SK-N-SH (cell line): ENCODE data around the gene CDK6. TPM values are rescaled to one million over a fixed set of nuclear protein-coding genes. Genes with fewer than 3 reads are reported as not detected.

Experiments used
- CTCF ChIA-PET: fragments of 300-600, 350-600 bp; formaldehyde crosslinking; extraction: SDS; loops from one replicate; lab custom pipeline; 2021; lab: Yijun Ruan, JAX
- POLR2A ChIA-PET: fragments of 350-600 bp; sonication (Branson Sonifier 250); formaldehyde crosslinking; extraction: SDS; loops from one replicate; lab custom pipeline; 2020; ENCODE audit warnings: antibody characterized with exemption, inconsistent platforms; lab: Yijun Ruan, JAX
- DNase-seq: peaks from one replicate; pipeline ENCODE4 v3.0.0; 2012
- H2AFZ ChIP-seq: fragments of 200-600 bp; sonication (generic); 2 replicates; pipeline ENCODE4 v1.8.1; 2016; ENCODE audit warnings: antibody characterized with exemption, mild to moderate bottlenecking, low read depth
- H3F3A ChIP-seq: fragments of 200-600 bp; sonication (generic); replicated peaks from 2 replicates; pipeline ENCODE3; 2016; ENCODE audit warnings: antibody characterized with exemption, mild to moderate bottlenecking; ENCODE audit not compliant: insufficient read depth
- H3K27ac ChIP-seq, 2 experiments: fragments of 200-500 bp in 1 of 2; fragments of 200-600 bp in 1 of 2; sonication (Bioruptor generic) in 1 of 2; sonication (generic), shearing (Covaris generic) in 1 of 2; 2 replicates each; pipeline versions ENCODE4 v1.5.1 to v1.6.1; 2014 to 2016; ENCODE audit warnings: low read depth in 2 of 2, inconsistent platforms in 1 of 2, low read length in 1 of 2, mild to moderate bottlenecking in 1 of 2, mixed read lengths in 1 of 2
- H3K27me3 ChIP-seq: fragments of 200-600 bp; sonication (generic), shearing (Covaris generic); 2 replicates; pipeline ENCODE4 v1.6.1; 2016; ENCODE audit warnings: mixed run types; ENCODE audit not compliant: insufficient read depth
- H3K36me3 ChIP-seq, 2 experiments: fragments of 200-500 bp in 1 of 2; fragments of 200-600 bp in 1 of 2; sonication (Bioruptor generic) in 1 of 2; sonication (generic) in 1 of 2; replicated peaks in 1 of 2; 2 replicates each; pipeline versions ENCODE3 to v1.5.1; 2014 to 2016; ENCODE audit warnings: low read length in 1 of 2, mild to moderate bottlenecking in 1 of 2; ENCODE audit not compliant: insufficient read depth in 2 of 2, control insufficient read depth in 1 of 2
- H3K4me1 ChIP-seq, 2 experiments: fragments of 200-500 bp in 1 of 2; fragments of 200-600 bp in 1 of 2; sonication (Bioruptor generic) in 1 of 2; sonication (generic), shearing (Covaris generic) in 1 of 2; 2 replicates each; pipeline versions ENCODE4 v1.5.1 to v1.6.1; 2014 to 2016; ENCODE audit warnings: low read depth in 1 of 2, low read length in 1 of 2, mixed run types in 1 of 2; ENCODE audit not compliant: insufficient read depth in 2 of 2, control insufficient read depth in 1 of 2
- H3K4me2 ChIP-seq: fragments of 200-600 bp; sonication (generic), shearing (Covaris generic); 2 replicates; pipeline ENCODE4 v1.6.1; 2017; ENCODE audit warnings: mixed run types
- H3K4me3 ChIP-seq, 2 experiments: fragments of 200-500 bp in 1 of 2; fragments of 200-600 bp in 1 of 2; sonication (Bioruptor generic) in 1 of 2; sonication (generic), shearing (Covaris generic) in 1 of 2; 2 replicates each; pipeline versions ENCODE4 v1.5.1 to v1.8.1; 2014 to 2016; ENCODE audit warnings: low read depth in 2 of 2, inconsistent platforms in 1 of 2, low read length in 1 of 2, mild to moderate bottlenecking in 1 of 2, mixed read lengths in 1 of 2, moderate library complexity in 1 of 2
- H3K79me2 ChIP-seq: fragments of 200-600 bp; sonication (generic); 2 replicates; pipeline ENCODE4 v1.8.1; 2017; ENCODE audit warnings: mild to moderate bottlenecking; ENCODE audit not compliant: insufficient read depth
- H3K9ac ChIP-seq: fragments of 200-600 bp; sonication (generic); 2 replicates; pipeline ENCODE4 v1.6.1; 2017; ENCODE audit warnings: mixed run types
- H3K9me2 ChIP-seq: fragments of 200-600 bp; sonication (generic); 2 replicates; pipeline ENCODE4 v1.6.1; 2017; ENCODE audit warnings: mixed run types
- H3K9me3 ChIP-seq: fragments of 200-600 bp; sonication (generic); 2 replicates; pipeline ENCODE4 v1.6.1; 2017; ENCODE audit warnings: mixed run types, mild to moderate bottlenecking, moderate library complexity
- H4K20me1 ChIP-seq: fragments of 200-600 bp; sonication (generic); 2 replicates; pipeline ENCODE4 v1.6.1; 2017; ENCODE audit warnings: mild to moderate bottlenecking, mixed run types; ENCODE audit not compliant: insufficient read depth
- ELF1 ChIP-seq: IDR thresholded peaks from 2 replicates; pipeline ENCODE4 v1.4.0; 2012
- FOSL2 ChIP-seq: IDR thresholded peaks from 2 replicates; pipeline ENCODE4 v1.4.0; 2012; ENCODE audit warnings: low read depth, mild to moderate bottlenecking, moderate library complexity, borderline replicate concordance
- JUND ChIP-seq: IDR thresholded peaks from 2 replicates; pipeline ENCODE4 v1.4.0; 2012
- POLR2AphosphoS5 ChIP-seq: IDR thresholded peaks from 2 replicates; pipeline ENCODE4 v1.6.1; 2012; ENCODE audit warnings: low read depth, low read length
- RAD21 ChIP-seq: IDR thresholded peaks from 2 replicates; pipeline ENCODE4 v1.6.1; 2012; ENCODE audit warnings: mild to moderate bottlenecking, low read length
- RFX5 ChIP-seq: IDR thresholded peaks from 2 replicates; pipeline ENCODE4 v1.6.1; 2012; ENCODE audit warnings: mild to moderate bottlenecking, improper control_type of control experiment, low read length
- TCF12 ChIP-seq: IDR thresholded peaks from 2 replicates; pipeline ENCODE4 v1.4.0; 2012
- WGBS: methylation state at CpG from one replicate; pipeline ENCODE4 v1.1.6; 2017; ENCODE audit warnings: low lambda C conversion rate; 5-methylcytosine and 5-hydroxymethylcytosine counted together
- polyA plus RNA-seq, 3 experiments: library from polyadenylated mRNA; depleted of rRNA; stranded (reverse); fragments of >200 nt; gene quantifications; 2 replicates each; pipeline ENCODE4 v1.2.3, GENCODE V29; 2012
- TF ChIP-seq, protein P1 (sequence below): IDR thresholded peaks from 2 replicates; pipeline ENCODE4 v1.6.1; 2012; ENCODE audit warnings: mild to moderate bottlenecking, low read depth, low read length, moderate library complexity
- TF ChIP-seq, protein P2 (sequence below): IDR thresholded peaks from 2 replicates; pipeline ENCODE4; 2012
- TF ChIP-seq, protein P3 (sequence below): IDR thresholded peaks from 2 replicates; pipeline ENCODE4 v1.4.0; 2012; ENCODE audit warnings: low read depth, borderline replicate concordance
- TF ChIP-seq, protein P4 (sequence below): fragments of 150-350 bp; IDR thresholded peaks from 2 replicates; pipeline ENCODE4 v1.6.1; 2016; ENCODE audit warnings: mild to moderate bottlenecking, low read depth, low read length

CDK6 gene
- polyA plus RNA-seq, 1 of the 3 experiments (the other 2 are of a cell fraction) = 30.3 TPM

DNA sequence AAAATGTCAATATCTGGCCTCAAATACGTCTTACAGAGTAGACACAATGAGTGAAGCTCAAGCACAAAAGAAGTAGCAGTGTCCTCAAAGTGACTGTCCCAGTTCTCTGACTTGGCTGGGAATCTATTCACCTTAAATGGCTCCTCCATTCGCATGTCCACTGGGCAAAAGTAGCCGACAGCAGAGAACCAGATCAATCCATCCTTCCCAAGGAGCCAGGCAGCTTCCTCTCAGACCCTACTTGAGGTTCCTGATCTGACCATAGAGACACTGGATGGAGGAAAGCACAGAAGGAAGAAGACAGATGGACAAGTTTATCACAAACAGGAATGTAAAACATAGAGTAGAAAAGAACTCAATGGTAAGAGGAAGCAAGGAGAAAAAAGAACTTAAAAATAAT is 53.5 kb downstream of the CDK6 start:
- ChIA-PET CTCF (interaction anchor here (1.0 to 4.5 kb wide), 5 partner anchors 10 to 193 kb away, joined by 3 to 22 read pairs (median 5); no protein-coding TSS in a partner anchor), POLR2A (no interaction called here)
- peak overlapping the region; percentile 6; the same call in 1 of the 2 replicates for H3K4me2 ChIP-seq

DNA sequence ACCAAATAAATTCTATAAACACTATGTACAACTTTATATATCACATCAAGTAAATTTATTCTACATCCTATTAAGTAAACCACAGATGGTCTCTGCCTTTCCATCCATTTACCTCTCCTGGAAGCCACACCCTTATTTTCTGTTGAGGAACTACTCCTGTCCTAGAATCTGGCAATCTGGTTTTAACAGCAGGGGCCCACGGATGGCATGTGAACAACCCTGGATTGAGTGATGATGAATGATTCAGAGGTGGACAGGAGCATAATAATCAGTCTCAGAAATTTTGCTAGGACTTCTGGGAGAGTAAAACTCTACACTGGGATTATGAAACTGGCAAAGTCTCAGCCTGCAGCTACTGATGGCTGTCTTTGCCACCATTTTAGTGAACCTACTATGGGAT is 54.1 kb downstream of the CDK6 start:
- peaks cover 9 to 39% of the 10 kb centered on the region in 2 experiments for H3K36me3 ChIP-seq
- no peak overlapping the region for H3K9ac ChIP-seq
- peaks cover 12% of the 10 kb centered on the region for H3F3A ChIP-seq
- no peak for DNase-seq
- H4K20me1 ChIP-seq = peaks cover 61% of the 10 kb centered on the region
- H3K27me3 ChIP-seq = no peaks in the 10 kb centered on the region
- H3K9me2 ChIP-seq = no peaks in the 10 kb centered on the region
- H3K9me3 ChIP-seq = 0 out of 2 replicates have a peak, but pooled peaks cover under 1% of the 10 kb centered on the region
- TF ChIP-seq TCF12 = 0 out of 2 replicates have a peak, but pooled peaks have one; percentile 5
- TF ChIP-seq, protein P1, sequence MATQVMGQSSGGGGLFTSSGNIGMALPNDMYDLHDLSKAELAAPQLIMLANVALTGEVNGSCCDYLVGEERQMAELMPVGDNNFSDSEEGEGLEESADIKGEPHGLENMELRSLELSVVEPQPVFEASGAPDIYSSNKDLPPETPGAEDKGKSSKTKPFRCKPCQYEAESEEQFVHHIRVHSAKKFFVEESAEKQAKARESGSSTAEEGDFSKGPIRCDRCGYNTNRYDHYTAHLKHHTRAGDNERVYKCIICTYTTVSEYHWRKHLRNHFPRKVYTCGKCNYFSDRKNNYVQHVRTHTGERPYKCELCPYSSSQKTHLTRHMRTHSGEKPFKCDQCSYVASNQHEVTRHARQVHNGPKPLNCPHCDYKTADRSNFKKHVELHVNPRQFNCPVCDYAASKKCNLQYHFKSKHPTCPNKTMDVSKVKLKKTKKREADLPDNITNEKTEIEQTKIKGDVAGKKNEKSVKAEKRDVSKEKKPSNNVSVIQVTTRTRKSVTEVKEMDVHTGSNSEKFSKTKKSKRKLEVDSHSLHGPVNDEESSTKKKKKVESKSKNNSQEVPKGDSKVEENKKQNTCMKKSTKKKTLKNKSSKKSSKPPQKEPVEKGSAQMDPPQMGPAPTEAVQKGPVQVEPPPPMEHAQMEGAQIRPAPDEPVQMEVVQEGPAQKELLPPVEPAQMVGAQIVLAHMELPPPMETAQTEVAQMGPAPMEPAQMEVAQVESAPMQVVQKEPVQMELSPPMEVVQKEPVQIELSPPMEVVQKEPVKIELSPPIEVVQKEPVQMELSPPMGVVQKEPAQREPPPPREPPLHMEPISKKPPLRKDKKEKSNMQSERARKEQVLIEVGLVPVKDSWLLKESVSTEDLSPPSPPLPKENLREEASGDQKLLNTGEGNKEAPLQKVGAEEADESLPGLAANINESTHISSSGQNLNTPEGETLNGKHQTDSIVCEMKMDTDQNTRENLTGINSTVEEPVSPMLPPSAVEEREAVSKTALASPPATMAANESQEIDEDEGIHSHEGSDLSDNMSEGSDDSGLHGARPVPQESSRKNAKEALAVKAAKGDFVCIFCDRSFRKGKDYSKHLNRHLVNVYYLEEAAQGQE = no peak
- 0 out of 2 replicates have a peak, but pooled peaks have one; percentile 16 for TF ChIP-seq JUND
- TF ChIP-seq, protein P2, sequence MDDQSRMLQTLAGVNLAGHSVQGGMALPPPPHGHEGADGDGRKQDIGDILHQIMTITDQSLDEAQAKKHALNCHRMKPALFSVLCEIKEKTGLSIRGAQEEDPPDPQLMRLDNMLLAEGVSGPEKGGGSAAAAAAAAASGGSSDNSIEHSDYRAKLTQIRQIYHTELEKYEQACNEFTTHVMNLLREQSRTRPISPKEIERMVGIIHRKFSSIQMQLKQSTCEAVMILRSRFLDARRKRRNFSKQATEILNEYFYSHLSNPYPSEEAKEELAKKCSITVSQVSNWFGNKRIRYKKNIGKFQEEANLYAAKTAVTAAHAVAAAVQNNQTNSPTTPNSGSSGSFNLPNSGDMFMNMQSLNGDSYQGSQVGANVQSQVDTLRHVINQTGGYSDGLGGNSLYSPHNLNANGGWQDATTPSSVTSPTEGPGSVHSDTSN = peak; percentile 57
- no peak for TF ChIP-seq ELF1
- no peak for TF ChIP-seq POLR2AphosphoS5
- TF ChIP-seq FOSL2 = no peak
- TF ChIP-seq RFX5 = no peak
- no peak overlapping the region; the same call in 1 of the 2 replicates for H3K4me2 ChIP-seq
- peak overlapping the region in 1 of 2 experiments; percentile 90; a peak in 1 of 4 replicates for H3K27ac ChIP-seq
- peaks cover 98% of the 10 kb centered on the region for H3K79me2 ChIP-seq
- H3K4me3 ChIP-seq = no peak overlapping the region
- CTCF ChIA-PET = interaction anchor here (0.7 to 4.5 kb wide), 4 partner anchors 11 to 192 kb away, joined by 3 to 22 read pairs (median 3); no protein-coding TSS in a partner anchor
- H2AFZ ChIP-seq = no peak overlapping the region
- 36% methylated on average over 1 of the region's 1 CpG for WGBS
- POLR2A ChIA-PET = no interaction called here
- H3K4me1 ChIP-seq = peaks cover 19 to 43% of the 10 kb centered on the region in 2 experiments; a peak in 3 of 4 replicates

More for the DNA sequence above, 53.5 kb downstream of the CDK6 start:
- H3K4me1 ChIP-seq = peaks cover 19 to 43% of the 10 kb centered on the region in 2 experiments; a peak in 3 of 4 replicates
- H3K36me3 ChIP-seq = peaks cover 10 to 39% of the 10 kb centered on the region in 2 experiments
- H2AFZ ChIP-seq = no peak overlapping the region
- H3K27me3 ChIP-seq = no peaks in the 10 kb centered on the region
- peaks cover 98% of the 10 kb centered on the region for H3K79me2 ChIP-seq
- no peaks in the 10 kb centered on the region for H3K9me2 ChIP-seq
- TF ChIP-seq, protein P3, sequence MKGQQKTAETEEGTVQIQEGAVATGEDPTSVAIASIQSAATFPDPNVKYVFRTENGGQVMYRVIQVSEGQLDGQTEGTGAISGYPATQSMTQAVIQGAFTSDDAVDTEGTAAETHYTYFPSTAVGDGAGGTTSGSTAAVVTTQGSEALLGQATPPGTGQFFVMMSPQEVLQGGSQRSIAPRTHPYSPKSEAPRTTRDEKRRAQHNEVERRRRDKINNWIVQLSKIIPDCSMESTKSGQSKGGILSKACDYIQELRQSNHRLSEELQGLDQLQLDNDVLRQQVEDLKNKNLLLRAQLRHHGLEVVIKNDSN = no peak
- TF ChIP-seq, protein P4, sequence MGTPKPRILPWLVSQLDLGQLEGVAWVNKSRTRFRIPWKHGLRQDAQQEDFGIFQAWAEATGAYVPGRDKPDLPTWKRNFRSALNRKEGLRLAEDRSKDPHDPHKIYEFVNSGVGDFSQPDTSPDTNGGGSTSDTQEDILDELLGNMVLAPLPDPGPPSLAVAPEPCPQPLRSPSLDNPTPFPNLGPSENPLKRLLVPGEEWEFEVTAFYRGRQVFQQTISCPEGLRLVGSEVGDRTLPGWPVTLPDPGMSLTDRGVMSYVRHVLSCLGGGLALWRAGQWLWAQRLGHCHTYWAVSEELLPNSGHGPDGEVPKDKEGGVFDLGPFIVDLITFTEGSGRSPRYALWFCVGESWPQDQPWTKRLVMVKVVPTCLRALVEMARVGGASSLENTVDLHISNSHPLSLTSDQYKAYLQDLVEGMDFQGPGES = no peak
- TF ChIP-seq RAD21 (no peak), TCF12 (no peak)
- TF ChIP-seq, all 33 proteins: peak for 0
- DNase-seq = no peak
- H3F3A ChIP-seq = peaks cover 16% of the 10 kb centered on the region
- peaks cover 4% of the 10 kb centered on the region; the same call in 1 of the 2 replicates for H3K9me3 ChIP-seq
- H4K20me1 ChIP-seq = peaks cover 61% of the 10 kb centered on the region
- 90% methylated on average over 3 of the region's 3 CpGs for WGBS
- no peak overlapping the region for H3K4me3 ChIP-seq
- no peak overlapping the region for H3K9ac ChIP-seq
- peak overlapping the region in 1 of 2 experiments; percentile 40; a peak in 2 of 4 replicates for H3K27ac ChIP-seq
